HTERT RPE-1 (cell line): ENCODE measurements around the gene VSIG1.

Experiments
- in situ Hi-C: fragments of 300-500 bp; cut with MboI; formaldehyde crosslinking; loops from 4 replicates; pipeline ENCODE4 v1.14.3; 2020; ENCODE audit warnings: low sequenced_read_pairs

The VSIG1 gene

GRCh38 chrX:108064001-108064400, 19.1 kb downstream of the VSIG1 start:
- in situ Hi-C loops = no loop called here

- in situ Hi-C loops = no loop called here
Observed at GRCh38 chrX:108064613-108065012, 19.7 kb downstream of the VSIG1 start.

GRCh38 chrX:108068121-108068520, 23.3 kb downstream of the VSIG1 start:
- in situ Hi-C loops = no loop called here

- in situ Hi-C loops = no loop called here
Observed at GRCh38 chrX:108070891-108071290, 26.0 kb downstream of the VSIG1 start.

GRCh38 chrX:108071578-108071977, 26.7 kb downstream of the VSIG1 start:
- in situ Hi-C loops = no loop called here

GRCh38 chrX:108072746-108073145, 27.9 kb downstream of the VSIG1 start:
- in situ Hi-C loops = no loop called here

GRCh38 chrX:108081110-108081509, 36.2 kb downstream of the VSIG1 start:
- in situ Hi-C loops = no loop called here

GRCh38 chrX:108087792-108088191, 42.9 kb downstream of the VSIG1 start:
- in situ Hi-C loops = no loop called here

- in situ Hi-C loops = no loop called here
Observed at GRCh38 chrX:108088511-108088910, 43.6 kb downstream of the VSIG1 start.

GRCh38 chrX:108090491-108091263, 45.8 kb downstream of the VSIG1 start:
- in situ Hi-C loops = no loop called here

- in situ Hi-C loops = no loop called here
Observed at GRCh38 chrX:108091264-108091877, 46.5 kb downstream of the VSIG1 start, which contains the start of the genes ATG4A and PSMD10. Gene ATG4A (plus strand): TSS chrX:108091778. CDS start chrX:108091827, 49 bp downstream. Gene PSMD10 (minus strand): TSS chrX:108091542. CDS start chrX:108091520, 22 bp downstream.

GRCh38 chrX:108091878-108092291, 47.0 kb downstream of the VSIG1 start:
- in situ Hi-C loops = no loop called here

GRCh38 chrX:108097380-108097779, 52.5 kb downstream of the VSIG1 start:
- in situ Hi-C loops = no loop called here

GRCh38 chrX:108105473-108105872, 60.6 kb downstream of the VSIG1 start:
- in situ Hi-C loops = no loop called here

- in situ Hi-C loops = no loop called here
Observed at GRCh38 chrX:108114541-108114940, 69.7 kb downstream of the VSIG1 start.

- in situ Hi-C loops = no loop called here
Observed at GRCh38 chrX:108117988-108118387, 73.1 kb downstream of the VSIG1 start.

GRCh38 chrX:108121291-108121690, 76.4 kb downstream of the VSIG1 start:
- in situ Hi-C loops = no loop called here

GRCh38 chrX:108122748-108123147, 77.9 kb downstream of the VSIG1 start:
- in situ Hi-C loops = no loop called here

GRCh38 chrX:108123591-108124366, 78.9 kb downstream of the VSIG1 start:
- in situ Hi-C loops = no loop called here

GRCh38 chrX:108126661-108127060, 81.8 kb downstream of the VSIG1 start:
- in situ Hi-C loops = no loop called here

- in situ Hi-C loops = no loop called here
Observed at GRCh38 chrX:108127152-108127551, 82.3 kb downstream of the VSIG1 start.
